GM12878 (cell line): ENCODE results near the gene CYB5A. TPM values are rescaled to one million over a fixed set of nuclear protein-coding genes. Genes with fewer than 3 reads are reported as not detected.

Experiments used
- ATAC-seq: fragments of 200-7000 bp; cut with Tn5 transposase; 3 replicates; pipeline ENCODE4 v1.9.1; 2020; ENCODE audit warnings: mild to moderate bottlenecking, moderate library complexity
- BruUV-seq: library from RNA; stranded (reverse); fragments of 400-500 nt; replicated peaks from 2 replicates; lab custom pipeline; 2021; lab: Mats Ljungman, UMichigan
- CTCF ChIA-PET: fragments of 300-600 bp; sonication (Branson Sonifier 250); formaldehyde crosslinking; extraction: SDS; loops from one replicate; lab custom pipeline; 2021; ENCODE audit warnings: inconsistent platforms; lab: Yijun Ruan, JAX
- POLR2A ChIA-PET: fragments of 350-600 bp; formaldehyde crosslinking; extraction: SDS; loops from one replicate; lab custom pipeline; 2021; ENCODE audit warnings: inconsistent platforms; lab: Charles Lee
- RAD21 ChIA-PET: fragments of 300-600 bp; sonication (Branson Sonifier 250); formaldehyde crosslinking; loops from one replicate; lab custom pipeline; 2023; ENCODE audit warnings: antibody characterized with exemption; ENCODE audit not compliant: unreplicated experiment; lab: Charles Lee
- SMC1A ChIA-PET: fragments of 300-600 bp; sonication (Branson Sonifier 250); formaldehyde crosslinking; loops from one replicate; lab custom pipeline; 2023; ENCODE audit not compliant: unreplicated experiment, uncharacterized antibody; lab: Charles Lee
- DNase-seq: peaks from one replicate; pipeline ENCODE4 v3.0.0-alpha.2; 2011; ENCODE audit warnings: low read depth, low spot score
- FAIRE-seq: peaks from 3 replicates; lab custom pipeline; 2011; peaks lifted over from hg19 to GRCh38; lab: Jason Lieb, UNC
- H2AFZ ChIP-seq: 2 replicates; pipeline ENCODE4 v1.6.0; 2011; ENCODE audit warnings: low read depth, low read length, control low read depth; ENCODE audit not compliant: control insufficient read depth
- H3K27ac ChIP-seq: 2 replicates; pipeline ENCODE4 v1.5.1; 2011; ENCODE audit warnings: control low read depth; ENCODE audit not compliant: control insufficient read depth, insufficient read depth
- H3K27me3 ChIP-seq, 2 experiments: replicated peaks in 1 of 2; 2 replicates each; pipeline versions ENCODE4 v1.6.0 to v1.6.1; 2011; ENCODE audit warnings: low read length in 1 of 2; ENCODE audit not compliant: control insufficient read depth in 2 of 2, insufficient read depth in 2 of 2
- H3K36me3 ChIP-seq, 2 experiments: 2 replicates each; pipeline ENCODE4 v1.5.1; 2011; ENCODE audit warnings: low read length in 1 of 2; ENCODE audit not compliant: control insufficient read depth in 2 of 2, insufficient read depth in 2 of 2
- H3K4me1 ChIP-seq: 2 replicates; pipeline ENCODE4 v1.6.1; 2011; ENCODE audit warnings: mild to moderate bottlenecking, low read length, moderate library complexity, mixed read lengths; ENCODE audit not compliant: control insufficient read depth, insufficient read depth
- H3K4me2 ChIP-seq: 2 replicates; pipeline ENCODE4 v1.6.0; 2011; ENCODE audit warnings: control low read depth; ENCODE audit not compliant: control insufficient read depth, insufficient read depth
- H3K4me3 ChIP-seq: fragments of 200-600 bp; sonication (generic); 2 replicates; pipeline ENCODE4 v1.5.1; 2016
- H3K79me2 ChIP-seq: 2 replicates; pipeline ENCODE4 v1.6.0; 2011; ENCODE audit warnings: low read length; ENCODE audit not compliant: control insufficient read depth, insufficient read depth
- H3K9ac ChIP-seq: 2 replicates; pipeline ENCODE4 v1.8.0; 2011; ENCODE audit warnings: low read length, control low read depth, mixed read lengths; ENCODE audit not compliant: control insufficient read depth, insufficient read depth
- H3K9me3 ChIP-seq: replicated peaks from 3 replicates; pipeline ENCODE4 v1.5.1; 2011; ENCODE audit warnings: mild to moderate bottlenecking, low read length; ENCODE audit not compliant: control insufficient read depth, insufficient read depth
- H4K20me1 ChIP-seq: 2 replicates; pipeline ENCODE4 v1.6.0; 2011; ENCODE audit not compliant: control insufficient read depth, insufficient read depth
- TCF3 ChIP-seq: IDR thresholded peaks from 2 replicates; pipeline ENCODE4 v1.6.1; 2012; ENCODE audit warnings: low read depth, mild to moderate bottlenecking, low read length, borderline replicate concordance; ENCODE audit not compliant: insufficient read depth
- WRNIP1 ChIP-seq: IDR thresholded peaks from 2 replicates; pipeline ENCODE4 v1.6.1; 2011; ENCODE audit warnings: low read depth, low read length, improper control_type of control experiment, borderline replicate concordance
- ZNF217 ChIP-seq: fragments of 450-650 bp; IDR thresholded peaks from 2 replicates; pipeline ENCODE4 v1.6.1; 2017; ENCODE audit warnings: antibody characterized with exemption, mild to moderate bottlenecking
- WGBS: methylation state at CpG from one replicate; pipeline ENCODE4 v1.1.6; 2016; ENCODE audit warnings: low lambda C conversion rate; ENCODE audit not compliant: insufficient replicate concordance, insufficient coverage; ENCODE audit errors: missing lambda C conversion rate; 5-methylcytosine and 5-hydroxymethylcytosine counted together
- in situ Hi-C: fragments of 300-500 bp; cut with MboI; formaldehyde crosslinking; loops from 9 replicates; pipeline ENCODE4 v1.14.3; 2018; ENCODE audit warnings: mixed read lengths
- intact Hi-C: fragments of 100-400 bp; cut with micrococcal nuclease; formaldehyde crosslinking; loops from one replicate; pipeline ENCODE4 v1.14.2; 2022; ENCODE audit not compliant: unreplicated experiment
- polyA plus RNA-seq, 11 experiments: library from polyadenylated mRNA; depleted of rRNA in 4 of 11; unstranded in 6 of 11; stranded (reverse) in 5 of 11; fragments of >200 nt; fragmentation: Nextera tagmentation in 4 of 11; fragmentation: Illumina TruSeq in 1 of 11; extraction: Ambion mirVana in 4 of 11; extraction: Trizol in 1 of 11; gene quantifications; 1 replicate in 1 of 11; 2 replicates in 10 of 11; pipeline versions ENCODE4 v1.2.1 to v1.2.3, GENCODE V29; 2011 to 2016; ENCODE audit warnings: inconsistent platforms in 2 of 11, missing spikeins in 2 of 11, low read depth in 1 of 11
- small RNA-seq: library from RNA; depleted of rRNA; stranded (forward); fragments of <200 nt; gene quantifications from one replicate; pipeline ENCODE3, GENCODE V24; 2014
- total RNA-seq, 4 experiments: library from RNA; depleted of rRNA in 3 of 4; stranded (reverse); fragments of >200 nt in 3 of 4; fragmentation: Illumina TruSeq in 1 of 4; extraction: Trizol in 1 of 4; gene quantifications; 2 replicates each; pipeline versions ENCODE4 v1.2.1 to v1.2.3, GENCODE V29; 2013 to 2021
- TF ChIP-seq, protein P1 (sequence below): IDR thresholded peaks from 2 replicates; pipeline ENCODE4 v1.6.1; 2011; ENCODE audit warnings: low read depth, low read length, improper control_type of control experiment, borderline replicate concordance

Gene CYB5A
- total and polyA plus RNA-seq, 10 of the 15 experiments (the other 5 are each of a cell fraction or from before 2014, with no cell fraction given), result 60.2 to 129 (median 103) TPM

DNA sequence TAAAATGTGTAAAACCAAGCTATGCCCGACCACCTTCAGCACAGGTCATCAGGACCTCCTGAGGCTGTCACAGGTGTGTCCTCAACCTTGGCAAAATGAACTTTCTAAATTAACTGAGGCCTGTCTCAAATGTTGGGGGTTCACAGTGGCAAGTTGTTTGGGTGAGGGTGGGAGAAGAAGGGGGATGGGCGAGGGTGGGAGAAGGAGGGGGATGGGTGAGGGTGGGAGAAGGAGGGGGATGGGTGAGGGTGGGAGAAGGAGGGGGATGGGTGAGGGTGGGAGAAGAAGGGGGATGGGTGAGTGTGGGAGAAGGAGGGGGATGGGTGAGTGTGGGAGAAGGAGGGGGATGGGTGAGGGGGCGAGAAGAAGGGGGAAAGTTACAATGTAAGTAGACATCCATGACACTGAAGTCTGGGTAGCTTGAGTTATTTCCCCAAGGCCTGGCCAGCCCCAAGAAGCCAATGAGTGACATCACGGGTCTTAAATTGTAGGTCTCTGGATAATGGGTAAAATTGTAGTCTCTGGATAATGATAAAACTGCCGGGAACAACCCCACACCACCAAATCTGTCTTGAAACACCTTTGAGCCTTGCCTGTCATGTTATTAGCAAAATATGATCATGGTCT, 87.1 kb downstream of the CYB5A start:
- no peak for DNase-seq
- in situ Hi-C loops, result no loop called here
- Histone ChIP-seq H3K27me3 (no peaks in the 10 kb centered on the region), H3K27ac (no peak overlapping the region), H3K9me3 (no peaks in the 10 kb centered on the region), H3K36me3 (no peaks in the 10 kb centered on the region), H3K4me2 (no peak overlapping the region)
- CTCF ChIA-PET, result interaction anchor here (0.9 to 1.8 kb wide), 3 partner anchors 137 to 347 kb away, joined by 3 to 7 read pairs (median 3); no protein-coding TSS in a partner anchor
- TF ChIP-seq ZNF217, result no peak
- TF ChIP-seq, all 136 proteins: peak for 0
- Histone ChIP-seq H3K79me2 (no peaks in the 10 kb centered on the region), H3K4me1 (no peaks in the 10 kb centered on the region), H3K9ac (no peak overlapping the region), H2AFZ (no peak overlapping the region), H3K4me3 (no peak overlapping the region), H4K20me1 (no peaks in the 10 kb centered on the region)
- WGBS, result 91% methylated on average over 3 of the region's 5 CpGs
- FAIRE-seq (no peak), ATAC-seq (no peak)
- RAD21 ChIA-PET, result interaction anchor here (1.2 kb wide), 1 partner anchor 289 kb away, joined by 3 read pairs; no protein-coding TSS in a partner anchor
- POLR2A ChIA-PET, result no interaction called here
- BruUV-seq, result no TSS peak
- intact Hi-C loops, result no loop called here
- SMC1A ChIA-PET, result interaction anchor here (1.4 kb wide), 1 partner anchor 289 kb away, joined by 3 read pairs; no protein-coding TSS in a partner anchor

DNA sequence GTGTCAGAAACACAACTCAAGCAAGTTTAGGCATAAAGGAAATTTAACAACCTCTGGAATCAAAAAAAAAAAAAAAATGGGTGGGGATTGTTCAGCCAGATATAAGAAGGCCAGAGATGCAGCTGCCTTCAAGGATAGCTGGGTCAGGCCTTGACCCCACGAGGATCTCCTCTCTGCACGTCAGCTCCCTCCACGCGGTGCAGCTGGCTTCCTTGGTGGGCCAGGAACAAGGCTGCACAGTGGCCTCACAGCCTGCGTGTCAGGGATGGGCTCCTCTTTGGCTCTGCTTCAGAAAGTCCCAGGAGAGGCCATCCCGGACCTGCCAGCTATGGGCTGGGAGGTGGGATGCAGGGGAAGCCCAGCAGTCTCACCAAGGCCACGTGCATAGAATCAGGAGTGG, 88.0 kb downstream of the CYB5A start:
- H3K79me2 ChIP-seq, result no peaks in the 10 kb centered on the region
- ChIA-PET RAD21 (interaction anchor here (1.2 kb wide), 1 partner anchor 290 kb away, joined by 3 read pairs; no protein-coding TSS in a partner anchor), SMC1A (no interaction called here), CTCF (interaction anchor here (0.7 to 0.9 kb wide), 2 partner anchors 139 to 1352 kb away, joined by 3 read pairs; no protein-coding TSS in a partner anchor)
- H3K4me1 ChIP-seq, result no peaks in the 10 kb centered on the region
- no peak for DNase-seq
- 22% methylated on average over 7 of the region's 7 CpGs for WGBS
- H2AFZ ChIP-seq, result no peak overlapping the region
- H3K4me2 ChIP-seq, result no peak overlapping the region
- no peaks in the 10 kb centered on the region for H3K9me3 ChIP-seq
- no peak overlapping the region for H3K9ac ChIP-seq
- no peak for ATAC-seq
- H3K36me3 ChIP-seq, result no peaks in the 10 kb centered on the region
- FAIRE-seq, result no peak
- in situ Hi-C loops, result no loop called here
- no peaks in the 10 kb centered on the region for H4K20me1 ChIP-seq
- H3K4me3 ChIP-seq, result no peak overlapping the region
- TF ChIP-seq TCF3 (no peak), WRNIP1 (no peak)
- TF ChIP-seq, protein P1, sequence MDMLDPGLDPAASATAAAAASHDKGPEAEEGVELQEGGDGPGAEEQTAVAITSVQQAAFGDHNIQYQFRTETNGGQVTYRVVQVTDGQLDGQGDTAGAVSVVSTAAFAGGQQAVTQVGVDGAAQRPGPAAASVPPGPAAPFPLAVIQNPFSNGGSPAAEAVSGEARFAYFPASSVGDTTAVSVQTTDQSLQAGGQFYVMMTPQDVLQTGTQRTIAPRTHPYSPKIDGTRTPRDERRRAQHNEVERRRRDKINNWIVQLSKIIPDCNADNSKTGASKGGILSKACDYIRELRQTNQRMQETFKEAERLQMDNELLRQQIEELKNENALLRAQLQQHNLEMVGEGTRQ, result no peak
- TF ChIP-seq, all 136 proteins: peak for 0
- H3K27ac ChIP-seq, result no peak overlapping the region
- POLR2A ChIA-PET, result no interaction called here
- intact Hi-C loops, result no loop called here
- H3K27me3 ChIP-seq, result no peaks in the 10 kb centered on the region
- BruUV-seq, result no TSS peak

Small RNA genes lying within 50 kb of the gene (small RNA-seq; reads per million reads assigned to genes)
- not detected for gene RN7SL551P

Other genes with a start within 250 kb of the CYB5A start
- gene FBXO15, start 144.1 kb downstream of the CYB5A start, total RNA-seq (2014; rRNA removed), result not detected in 2 replicates
- 0.22 and 0.28 TPM in 2 replicates for gene FBXO15, start 144.1 kb downstream of the CYB5A start, total RNA-seq (2014; rRNA removed; fragmentation: Illumina TruSeq; extraction: Trizol)
- gene FBXO15, start 144.1 kb downstream of the CYB5A start, total RNA-seq (2021), result 0.29 and 0.90 TPM in 2 replicates
- 0.54 and 0.56 TPM in 2 replicates for gene FBXO15, start 144.1 kb downstream of the CYB5A start, polyA plus RNA-seq (2011; rRNA removed)
- 0.06 and 0.36 TPM in 2 replicates for gene FBXO15, start 144.1 kb downstream of the CYB5A start, polyA plus RNA-seq (2014; fragmentation: Illumina TruSeq; extraction: Trizol)
- gene FBXO15, start 144.1 kb downstream of the CYB5A start, polyA plus RNA-seq (2014; fragmentation: Nextera tagmentation; extraction: Ambion mirVana), result under 1 TPM; 0.20 to 0.24 TPM
- 0.06 and 0.91 TPM in 2 replicates for gene FBXO15, start 144.1 kb downstream of the CYB5A start, polyA plus RNA-seq (2014; rRNA removed)
- gene FBXO15, start 144.1 kb downstream of the CYB5A start, polyA plus RNA-seq (2016; fragmentation: Nextera tagmentation; extraction: Ambion mirVana), result not detected
- gene TIMM21, start 143.4 kb downstream of the CYB5A start, total RNA-seq (2014; rRNA removed), result 64.6 and 67.0 TPM in 2 replicates
- 39.6 and 46.6 TPM in 2 replicates for gene TIMM21, start 143.4 kb downstream of the CYB5A start, total RNA-seq (2014; rRNA removed; fragmentation: Illumina TruSeq; extraction: Trizol)
- gene TIMM21, start 143.4 kb downstream of the CYB5A start, total RNA-seq (2021), result 39.5 and 47.4 TPM in 2 replicates
- 79.2 and 105 TPM in 2 replicates for gene TIMM21, start 143.4 kb downstream of the CYB5A start, polyA plus RNA-seq (2011; rRNA removed)
- 60.4 and 63.8 TPM in 2 replicates for gene TIMM21, start 143.4 kb downstream of the CYB5A start, polyA plus RNA-seq (2014; fragmentation: Illumina TruSeq; extraction: Trizol)
- gene TIMM21, start 143.4 kb downstream of the CYB5A start, polyA plus RNA-seq (2014; fragmentation: Nextera tagmentation; extraction: Ambion mirVana), result 100 to 1,000 TPM; 111 to 136 TPM
- gene TIMM21, start 143.4 kb downstream of the CYB5A start, polyA plus RNA-seq (2014; rRNA removed), result 87.7 and 88.9 TPM in 2 replicates
- 100 to 1,000 TPM; 200 to 203 TPM for gene TIMM21, start 143.4 kb downstream of the CYB5A start, polyA plus RNA-seq (2016; fragmentation: Nextera tagmentation; extraction: Ambion mirVana)
- not detected in 2 replicates for gene C18orf63, start 23.9 kb upstream of the CYB5A start, total RNA-seq (2014; rRNA removed)
- not detected in 2 replicates for gene C18orf63, start 23.9 kb upstream of the CYB5A start, total RNA-seq (2014; rRNA removed; fragmentation: Illumina TruSeq; extraction: Trizol)
- not detected in 2 replicates for gene C18orf63, start 23.9 kb upstream of the CYB5A start, total RNA-seq (2021)
- not detected in 2 replicates for gene C18orf63, start 23.9 kb upstream of the CYB5A start, polyA plus RNA-seq (2011; rRNA removed)
- gene C18orf63, start 23.9 kb upstream of the CYB5A start, polyA plus RNA-seq (2014; fragmentation: Illumina TruSeq; extraction: Trizol), result not detected in 2 replicates
- not detected for gene C18orf63, start 23.9 kb upstream of the CYB5A start, polyA plus RNA-seq (2014; fragmentation: Nextera tagmentation; extraction: Ambion mirVana)
- not detected in 2 replicates for gene C18orf63, start 23.9 kb upstream of the CYB5A start, polyA plus RNA-seq (2014; rRNA removed)
- not detected for gene C18orf63, start 23.9 kb upstream of the CYB5A start, polyA plus RNA-seq (2016; fragmentation: Nextera tagmentation; extraction: Ambion mirVana)
- gene DIPK1C, start 165.3 kb upstream of the CYB5A start, total RNA-seq (2014; rRNA removed), result not detected in 2 replicates
- gene DIPK1C, start 165.3 kb upstream of the CYB5A start, total RNA-seq (2014; rRNA removed; fragmentation: Illumina TruSeq; extraction: Trizol), result not detected in 2 replicates
- not detected in 2 replicates for gene DIPK1C, start 165.3 kb upstream of the CYB5A start, total RNA-seq (2021)
- gene DIPK1C, start 165.3 kb upstream of the CYB5A start, polyA plus RNA-seq (2011; rRNA removed), result not detected in 2 replicates
- not detected in 2 replicates for gene DIPK1C, start 165.3 kb upstream of the CYB5A start, polyA plus RNA-seq (2014; fragmentation: Illumina TruSeq; extraction: Trizol)
- not detected for gene DIPK1C, start 165.3 kb upstream of the CYB5A start, polyA plus RNA-seq (2014; fragmentation: Nextera tagmentation; extraction: Ambion mirVana)
- gene DIPK1C, start 165.3 kb upstream of the CYB5A start, polyA plus RNA-seq (2014; rRNA removed), result not detected in 2 replicates
- gene DIPK1C, start 165.3 kb upstream of the CYB5A start, polyA plus RNA-seq (2016; fragmentation: Nextera tagmentation; extraction: Ambion mirVana), result not detected
- gene CNDP2, start 204.4 kb upstream of the CYB5A start, total RNA-seq (2014; rRNA removed), result 104 and 109 TPM in 2 replicates
- 70.8 and 75.5 TPM in 2 replicates for gene CNDP2, start 204.4 kb upstream of the CYB5A start, total RNA-seq (2014; rRNA removed; fragmentation: Illumina TruSeq; extraction: Trizol)
- gene CNDP2, start 204.4 kb upstream of the CYB5A start, total RNA-seq (2021), result 174 and 181 TPM in 2 replicates
- 177 and 181 TPM in 2 replicates for gene CNDP2, start 204.4 kb upstream of the CYB5A start, polyA plus RNA-seq (2011; rRNA removed)
- 196 and 205 TPM in 2 replicates for gene CNDP2, start 204.4 kb upstream of the CYB5A start, polyA plus RNA-seq (2014; fragmentation: Illumina TruSeq; extraction: Trizol)
- 100 to 1,000 TPM in 1 of 2 experiments, 10 to 100 TPM in 1; 63.5 to 101 TPM for gene CNDP2, start 204.4 kb upstream of the CYB5A start, polyA plus RNA-seq (2014; fragmentation: Nextera tagmentation; extraction: Ambion mirVana)
- gene CNDP2, start 204.4 kb upstream of the CYB5A start, polyA plus RNA-seq (2014; rRNA removed), result 128 and 136 TPM in 2 replicates
- 100 to 1,000 TPM; 196 to 213 TPM for gene CNDP2, start 204.4 kb upstream of the CYB5A start, polyA plus RNA-seq (2016; fragmentation: Nextera tagmentation; extraction: Ambion mirVana)
- not detected in 2 replicates for gene CNDP1, start 242.5 kb upstream of the CYB5A start, total RNA-seq (2014; rRNA removed)
- gene CNDP1, start 242.5 kb upstream of the CYB5A start, total RNA-seq (2014; rRNA removed; fragmentation: Illumina TruSeq; extraction: Trizol), result not detected in 2 replicates
- gene CNDP1, start 242.5 kb upstream of the CYB5A start, total RNA-seq (2021), result not detected in 2 replicates
- not detected in 2 replicates for gene CNDP1, start 242.5 kb upstream of the CYB5A start, polyA plus RNA-seq (2011; rRNA removed)
- 0.04 TPM in 1 of 2 replicates, not detected in the other for gene CNDP1, start 242.5 kb upstream of the CYB5A start, polyA plus RNA-seq (2014; fragmentation: Illumina TruSeq; extraction: Trizol)
- gene CNDP1, start 242.5 kb upstream of the CYB5A start, polyA plus RNA-seq (2014; fragmentation: Nextera tagmentation; extraction: Ambion mirVana), result not detected
- gene CNDP1, start 242.5 kb upstream of the CYB5A start, polyA plus RNA-seq (2014; rRNA removed), result not detected in 2 replicates
- under 1 TPM in 1 of 2 experiments, not detected in 1; 0.05 TPM for gene CNDP1, start 242.5 kb upstream of the CYB5A start, polyA plus RNA-seq (2016; fragmentation: Nextera tagmentation; extraction: Ambion mirVana)